Rectal smooth muscle tissue (tissue), 1 donor: Measurements from ENCODE around the gene NLRP3.

Experiments used
- H3K27ac ChIP-seq: one replicate; pipeline ENCODE4 v1.7.0; 2013; ENCODE audit warnings: low read depth, low read length, inconsistent platforms
- H3K27me3 ChIP-seq: one replicate; pipeline ENCODE4 v1.7.0; 2013; ENCODE audit warnings: low read length; ENCODE audit not compliant: control insufficient read depth, insufficient read depth
- H3K36me3 ChIP-seq: one replicate; pipeline ENCODE4 v1.7.0; 2013; ENCODE audit warnings: low read length; ENCODE audit not compliant: control insufficient read depth, insufficient read depth
- H3K4me1 ChIP-seq: one replicate; pipeline ENCODE4 v1.7.0; 2013; ENCODE audit warnings: low read length; ENCODE audit not compliant: control insufficient read depth, insufficient read depth
- H3K4me3 ChIP-seq: one replicate; pipeline ENCODE4 v1.7.0; 2013; ENCODE audit warnings: low read length
- H3K9ac ChIP-seq: one replicate; pipeline ENCODE4 v1.7.0; 2013; ENCODE audit warnings: low read length

The NLRP3 gene

DNA sequence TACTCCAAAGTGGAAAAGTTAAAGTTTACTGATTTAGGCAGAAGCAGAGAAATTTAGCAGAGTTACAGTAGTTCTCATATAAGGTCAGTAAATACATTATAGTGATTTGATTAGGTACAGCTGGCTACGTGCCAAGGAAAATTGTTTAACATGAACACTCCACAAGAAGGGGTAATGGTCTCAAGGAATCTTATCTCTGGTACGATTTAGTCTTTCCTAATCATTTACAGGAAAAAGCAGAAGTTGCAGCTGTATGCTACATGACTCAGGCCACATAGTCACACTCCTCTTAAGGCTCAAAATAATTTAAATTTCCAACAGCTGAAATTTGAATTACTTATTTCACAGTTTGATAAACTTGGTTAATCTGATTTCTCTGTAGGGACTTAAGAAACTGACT, 78.8 kb downstream of the NLRP3 start:
- H3K4me1 ChIP-seq = no peaks in the 10 kb centered on the region
- no peak overlapping the region for H3K27ac ChIP-seq
- H3K27me3 ChIP-seq = no peaks in the 10 kb centered on the region
- H3K9ac ChIP-seq = no peak overlapping the region
- H3K4me3 ChIP-seq = no peak overlapping the region
- no peaks in the 10 kb centered on the region for H3K36me3 ChIP-seq

DNA sequence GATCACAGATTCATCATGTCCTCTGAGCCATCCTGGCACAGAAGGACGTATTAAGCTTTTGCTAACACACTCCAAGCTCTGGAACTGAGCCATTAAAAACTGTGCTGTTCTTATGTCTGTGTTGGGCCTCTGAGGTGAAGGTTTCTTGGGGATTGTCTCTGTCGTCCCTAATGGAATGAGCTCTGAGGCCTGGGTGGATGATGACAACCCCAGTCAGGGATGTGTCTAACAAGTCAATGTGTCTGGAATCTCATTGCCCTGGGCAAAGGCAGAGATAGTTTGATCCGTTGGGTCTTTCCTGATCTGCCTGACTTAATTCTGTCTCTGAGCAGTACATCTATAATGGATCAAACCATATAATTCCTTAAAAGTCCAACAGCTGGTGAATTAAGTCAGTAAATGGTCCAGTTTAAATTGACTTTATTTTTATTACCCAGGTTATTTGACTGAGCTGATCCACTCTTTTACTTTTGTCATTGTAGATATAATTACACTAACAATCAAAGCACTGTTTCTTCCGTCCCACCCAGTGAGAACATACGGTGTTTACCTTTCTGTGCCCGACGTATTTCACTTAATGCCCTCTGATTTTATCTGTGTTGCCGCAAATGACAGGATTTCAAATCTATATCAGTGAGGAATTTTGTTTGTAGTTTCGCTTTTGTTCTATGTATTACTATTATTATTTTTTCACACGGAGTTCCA, 80.8 kb downstream of the NLRP3 start:
- Histone ChIP-seq H3K9ac (no peak overlapping the region), H3K4me3 (no peak overlapping the region), H3K27ac (no peak overlapping the region), H3K27me3 (no peaks in the 10 kb centered on the region), H3K36me3 (no peaks in the 10 kb centered on the region), H3K4me1 (no peaks in the 10 kb centered on the region)
